WI38 (cell line): Measurements from ENCODE around the gene AGPAT3.

Experiments used
- H3K4me3 ChIP-seq: 2 replicates; pipeline ENCODE4 v1.5.1; 2011; ENCODE audit warnings: low read depth, mild to moderate bottlenecking, control low read depth, low read length
- CTCF ChIP-seq: IDR thresholded peaks from 2 replicates; pipeline ENCODE4 v1.5.1; 2012; ENCODE audit warnings: low read depth, mild to moderate bottlenecking, control low read depth, low read length

AGPAT3 gene

GRCh38 chr21:43829161-43829560 lies 35.9 kb upstream of the AGPAT3 start:
- no peak for TF ChIP-seq CTCF
- no peak overlapping the region for H3K4me3 ChIP-seq

- H3K4me3 ChIP-seq: no peak overlapping the region
- TF ChIP-seq CTCF: no peak
Measured at GRCh38 chr21:43829575-43830119, 35.4 kb upstream of the AGPAT3 start.

DNA sequence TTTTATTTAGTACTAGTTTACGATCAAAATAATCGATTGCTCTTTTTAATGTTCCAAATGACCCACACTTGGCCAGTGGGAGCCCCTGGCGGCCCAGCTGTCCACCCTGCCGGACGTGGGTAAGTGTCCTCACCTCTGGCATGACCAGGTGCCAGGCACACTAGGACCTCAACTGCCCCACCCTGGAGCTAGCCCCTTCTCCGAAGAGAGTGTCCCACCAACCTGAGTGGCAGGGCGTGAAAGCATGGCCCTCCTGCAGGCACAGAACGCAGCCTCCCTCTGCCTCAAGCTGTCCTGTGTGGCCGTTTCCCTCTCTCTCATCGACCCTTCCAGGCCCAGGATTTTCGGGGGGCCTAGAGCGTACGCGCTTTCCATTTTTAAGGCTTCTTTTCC lies 32.9 kb upstream of the AGPAT3 start:
- no peak for TF ChIP-seq CTCF
- no peak overlapping the region for H3K4me3 ChIP-seq

GRCh38 chr21:43832648-43833047 lies 32.4 kb upstream of the AGPAT3 start:
- TF ChIP-seq CTCF: no peak

DNA sequence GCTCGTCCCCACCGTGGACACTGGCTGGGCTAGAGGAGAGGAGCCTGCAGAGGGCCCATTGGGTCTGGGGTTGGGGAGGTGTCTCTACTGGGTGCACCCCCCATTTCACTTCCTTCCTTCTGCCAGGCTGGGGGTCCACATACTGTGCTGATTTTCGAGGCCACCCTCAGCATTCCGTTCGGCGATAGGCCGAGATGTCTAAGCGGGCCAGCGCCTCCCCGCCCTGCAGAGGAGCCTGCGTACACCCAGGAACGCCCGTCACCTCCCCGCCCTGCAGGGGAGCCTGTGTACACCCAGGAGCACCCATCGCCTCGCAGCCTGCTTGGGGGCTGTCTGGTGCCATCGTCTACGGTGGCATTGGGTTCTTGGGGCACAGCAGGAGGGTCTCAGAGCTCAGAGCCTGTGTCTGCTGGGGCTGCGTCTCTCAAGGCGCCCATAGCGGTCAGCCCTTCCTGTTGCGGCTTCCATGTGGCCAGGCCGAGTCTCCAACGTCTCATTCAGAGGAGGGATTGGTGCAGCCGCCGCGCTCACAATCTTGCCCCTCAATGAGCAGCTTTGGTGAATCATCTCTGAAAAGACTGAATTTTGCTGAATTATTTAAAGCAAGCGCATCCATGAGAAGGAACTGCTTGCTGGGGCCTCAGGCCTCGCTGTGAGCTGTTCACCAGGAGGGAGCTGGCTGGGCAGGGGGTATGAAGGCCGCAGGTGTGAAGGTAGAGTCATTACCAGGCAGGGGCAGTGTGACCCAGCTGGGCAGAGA lies 30.7 kb upstream of the AGPAT3 start:
- no peak for TF ChIP-seq CTCF
- H3K4me3 ChIP-seq: no peak overlapping the region

More at GRCh38 chr21:43832648-43833047, 32.4 kb upstream of the AGPAT3 start:
- no peak overlapping the region for H3K4me3 ChIP-seq

GRCh38 chr21:43835050-43835449 lies 30.0 kb upstream of the AGPAT3 start:
- no peak overlapping the region for H3K4me3 ChIP-seq
- no peak for TF ChIP-seq CTCF

GRCh38 chr21:43835861-43836260 lies 29.2 kb upstream of the AGPAT3 start:
- no peak for TF ChIP-seq CTCF
- no peak overlapping the region for H3K4me3 ChIP-seq
